COLO668 (cell line): ENCODE measurements around the gene KLF15.
"Not testable (repeated sequence)": the region's sequence is repeated elsewhere in the genome, so short reads cannot be mapped to it uniquely, and the experiment has no call there.

ENCODE experiments used
- DNase-seq: peaks from one replicate; lab custom pipeline; 2025; ENCODE audit not compliant: unreplicated experiment; lab: John Stamatoyannopoulos, UW

KLF15 gene

DNA sequence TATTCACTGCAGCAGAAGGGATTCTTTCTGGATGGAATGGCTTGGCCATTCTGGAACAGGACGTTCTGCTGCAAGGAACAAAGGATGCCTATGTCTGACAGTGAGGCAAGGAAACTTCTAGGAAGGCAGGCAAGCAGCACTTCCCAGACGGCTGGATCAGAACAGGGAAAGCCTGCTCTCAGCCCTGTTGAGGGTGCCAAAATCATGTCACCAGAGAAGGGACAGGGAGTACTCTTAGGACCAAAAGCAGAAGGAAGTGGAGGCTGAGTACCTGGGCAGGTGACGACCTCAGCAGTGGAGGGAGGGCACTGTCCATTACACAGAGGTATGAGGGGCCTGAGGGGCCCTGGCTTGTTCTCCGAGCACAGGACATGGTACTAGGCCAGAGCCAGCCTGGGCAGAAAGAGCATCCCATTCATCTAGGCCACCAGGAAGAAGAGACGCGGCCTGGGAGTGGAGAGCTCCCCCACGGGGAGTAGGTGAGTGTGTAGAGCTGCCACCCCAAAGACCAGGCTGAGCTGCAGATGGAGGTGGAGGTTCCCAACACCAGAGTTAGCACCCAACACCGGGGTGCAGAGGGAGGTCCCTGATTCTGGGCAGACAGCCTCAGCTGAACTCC, 9.6 kb downstream of the KLF15 start:
- no peak for DNase-seq

DNA sequence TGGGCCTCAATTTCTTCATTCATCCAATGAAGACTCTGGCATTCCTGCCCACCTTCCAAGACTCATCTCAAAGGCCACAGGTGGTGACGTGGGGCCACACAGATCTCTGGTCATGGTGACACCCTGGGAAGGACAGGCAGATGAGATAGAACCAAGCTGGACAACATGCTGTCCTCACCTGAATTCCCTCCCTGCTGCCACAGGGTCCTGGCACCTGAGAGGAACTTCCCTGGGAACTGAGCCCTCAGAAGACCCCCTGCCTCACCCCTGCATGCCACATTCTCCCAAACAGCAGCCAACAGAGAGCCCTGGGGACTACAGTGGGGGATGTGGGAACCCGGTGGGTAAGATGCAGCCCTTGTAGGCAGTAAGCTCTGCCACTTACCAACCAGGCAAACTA, 10.7 kb downstream of the KLF15 start:
- DNase-seq: no peak

DNA sequence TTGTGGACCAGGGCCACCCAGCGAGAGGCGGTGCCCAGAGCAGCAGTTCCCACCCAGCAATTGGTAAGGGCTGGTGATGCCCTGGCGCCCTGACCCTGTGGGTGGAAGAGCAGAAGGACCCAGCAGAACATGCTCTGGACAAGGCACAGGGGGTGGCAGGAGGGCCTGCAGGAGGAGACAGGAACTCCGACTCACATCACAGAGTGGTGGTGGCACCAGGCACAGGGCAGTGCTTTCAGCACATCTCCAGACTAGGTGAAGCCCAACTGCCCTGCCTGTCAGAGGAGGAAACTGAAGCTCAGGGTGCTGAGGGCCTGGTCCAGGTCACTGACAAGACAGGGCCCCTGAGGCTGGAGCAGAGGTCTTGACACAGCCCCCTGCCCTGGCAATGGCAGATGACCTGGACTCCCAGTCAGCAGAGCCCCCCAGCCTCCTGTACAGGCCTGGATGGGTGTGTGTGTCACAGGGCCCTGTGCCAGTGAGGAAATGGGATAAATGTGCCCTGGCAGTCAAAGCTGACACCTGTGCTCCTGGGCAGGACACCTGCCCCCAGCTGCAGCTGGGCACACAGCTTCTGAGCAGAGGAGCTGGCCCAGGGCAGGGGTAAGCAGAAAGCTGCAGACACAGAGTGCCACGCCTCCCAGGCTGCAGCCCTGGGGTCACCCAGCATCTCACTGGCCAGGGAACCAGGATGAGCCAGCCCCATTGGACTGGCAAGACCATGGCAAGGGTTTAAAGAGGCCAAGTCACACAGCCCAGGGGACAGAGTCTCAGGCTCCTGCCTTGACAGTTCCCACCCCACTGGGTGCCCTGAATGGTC, 11.4 kb downstream of the KLF15 start:
- DNase-seq: peak; percentile 8

DNA sequence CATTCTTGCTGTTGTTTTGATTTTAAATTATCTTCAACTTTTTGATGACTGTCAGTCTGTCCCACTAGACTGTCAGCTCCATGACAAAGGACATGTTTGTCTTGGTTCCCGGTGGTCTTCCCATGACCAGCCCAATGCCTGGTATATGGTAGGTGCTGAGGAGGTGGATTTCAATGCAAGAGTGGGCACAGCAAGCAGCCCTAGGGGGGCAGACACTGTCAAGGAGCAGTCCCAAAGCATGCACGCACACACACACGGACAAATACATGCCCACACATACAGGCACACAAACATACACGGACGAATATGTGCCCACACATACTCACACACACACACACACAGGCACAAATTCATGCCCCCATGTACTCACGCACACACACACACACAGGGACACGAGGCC, 12.0 kb downstream of the KLF15 start:
- DNase-seq: no peak

DNA sequence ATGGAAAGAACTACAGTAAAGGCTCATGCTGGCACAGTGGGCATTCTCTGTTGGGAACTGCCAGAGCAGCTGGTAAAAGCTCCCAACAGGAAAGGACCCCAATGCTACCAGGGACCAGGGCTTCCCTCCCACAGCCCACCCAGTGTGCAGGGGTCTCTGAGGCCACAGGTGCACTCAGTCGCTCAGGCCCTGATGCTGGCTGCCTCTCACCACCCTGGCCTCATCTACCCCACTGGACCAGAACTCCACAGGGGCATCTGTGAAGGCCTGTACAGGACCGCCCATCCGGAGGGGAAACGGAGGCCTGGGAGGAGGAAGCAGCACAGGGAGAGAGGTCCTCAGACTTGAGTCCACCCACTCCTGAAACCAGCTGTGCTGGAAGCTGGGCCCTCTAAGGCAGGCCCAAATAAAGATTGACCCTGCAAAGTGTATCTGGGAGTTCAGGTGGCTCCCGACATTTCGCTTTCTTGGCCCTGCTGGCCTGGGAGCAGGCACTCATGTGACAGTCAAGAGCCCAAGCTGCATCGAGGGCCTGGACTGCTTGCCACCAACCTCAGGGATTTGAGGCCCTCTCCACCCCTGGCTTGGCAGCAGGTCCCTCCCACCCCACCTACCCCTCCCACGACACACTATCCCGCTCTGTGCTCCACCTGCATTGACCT, 12.7 kb downstream of the KLF15 start:
- no peak for DNase-seq

DNA sequence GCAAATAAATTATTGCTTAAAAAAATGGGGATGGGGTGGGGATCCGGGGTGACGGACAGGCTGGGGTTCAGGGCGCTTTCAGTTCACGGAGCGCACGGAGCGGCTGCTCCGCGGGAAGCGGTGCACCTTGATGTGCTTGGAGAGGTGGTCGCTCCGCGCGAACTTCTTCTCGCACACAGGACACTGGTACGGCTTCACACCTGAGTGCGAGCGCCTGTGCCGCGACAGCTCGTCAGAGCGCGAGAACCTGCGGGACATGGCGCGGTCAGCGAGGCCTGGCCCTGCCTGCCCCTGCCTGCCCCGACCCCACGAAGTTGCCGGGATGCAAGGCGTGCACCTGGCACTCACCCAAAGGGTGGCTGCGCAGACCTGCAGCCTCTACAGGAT, 13.6 kb downstream of the KLF15 start:
- no peak for DNase-seq

DNA sequence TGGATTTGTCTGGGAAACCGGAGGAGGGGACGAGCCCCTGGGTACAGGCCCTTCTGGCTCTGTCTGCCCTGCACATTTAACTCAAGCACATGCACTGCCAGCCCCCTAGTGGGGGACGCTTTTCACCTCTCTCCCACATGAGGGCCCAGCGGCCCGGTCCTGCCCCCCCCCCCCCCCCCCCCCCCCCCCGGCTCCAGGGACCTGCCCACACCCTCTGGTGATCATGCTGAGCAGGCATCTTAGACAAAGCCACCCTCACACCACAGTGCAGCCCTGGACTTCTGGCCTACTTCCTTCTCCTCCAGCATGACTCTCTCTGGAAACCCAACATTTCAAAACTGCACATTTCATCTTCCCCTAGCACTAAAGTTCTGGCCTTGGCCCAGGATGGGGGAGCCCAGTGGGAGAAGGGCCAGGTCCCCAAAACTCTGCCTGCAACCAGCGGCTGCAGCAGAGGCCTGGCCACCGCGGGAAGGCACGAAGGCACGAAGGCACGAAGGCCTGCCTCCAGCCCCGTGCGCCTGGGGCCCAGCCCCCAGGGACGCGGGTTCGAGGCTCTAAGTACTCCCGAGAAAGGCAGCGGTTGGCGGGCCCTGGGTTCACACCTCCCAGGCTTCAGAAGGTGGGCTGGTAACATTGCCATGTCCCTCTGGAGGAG, 14.1 kb downstream of the KLF15 start:
- DNase-seq: no peak

DNA sequence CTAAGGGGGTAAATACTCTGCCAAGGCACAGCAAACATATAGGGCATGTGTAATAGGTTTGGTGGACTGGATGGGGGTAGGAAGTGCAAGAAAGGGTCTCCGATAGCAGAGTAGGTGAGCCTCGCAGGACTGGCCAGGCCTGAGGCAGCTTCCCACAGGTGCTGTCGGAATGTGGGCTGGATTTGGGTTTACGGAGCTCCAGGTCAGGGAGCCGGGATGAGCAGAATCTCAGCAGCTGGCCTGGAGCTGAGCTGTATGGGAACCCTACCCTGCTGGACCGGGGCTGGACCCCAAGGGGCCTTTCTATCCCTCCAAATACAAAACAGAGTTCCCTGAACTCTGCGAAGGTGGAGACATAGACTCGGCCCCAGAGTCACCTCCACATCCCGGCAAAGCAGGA, 15.0 kb downstream of the KLF15 start:
- no peak for DNase-seq

DNA sequence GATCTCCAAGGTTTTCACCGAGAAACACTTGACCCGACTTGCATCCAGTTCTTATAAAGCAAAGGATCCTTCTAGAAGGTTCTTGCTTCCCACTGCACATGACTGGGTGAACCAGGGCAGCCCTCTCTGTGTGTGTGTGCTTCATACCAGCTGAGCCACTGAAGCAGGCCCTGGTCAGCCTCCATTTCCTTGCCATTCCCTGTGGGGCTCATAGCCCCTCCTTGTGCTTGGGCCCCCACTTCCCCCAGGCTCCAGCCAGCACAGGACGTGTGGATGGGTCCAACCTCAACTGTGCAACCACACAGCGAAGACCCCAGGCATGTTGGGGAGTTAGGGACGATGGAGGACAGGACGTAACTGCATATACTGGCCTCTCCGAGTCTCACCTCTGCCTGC, 15.5 kb downstream of the KLF15 start:
- DNase-seq: no peak

DNA sequence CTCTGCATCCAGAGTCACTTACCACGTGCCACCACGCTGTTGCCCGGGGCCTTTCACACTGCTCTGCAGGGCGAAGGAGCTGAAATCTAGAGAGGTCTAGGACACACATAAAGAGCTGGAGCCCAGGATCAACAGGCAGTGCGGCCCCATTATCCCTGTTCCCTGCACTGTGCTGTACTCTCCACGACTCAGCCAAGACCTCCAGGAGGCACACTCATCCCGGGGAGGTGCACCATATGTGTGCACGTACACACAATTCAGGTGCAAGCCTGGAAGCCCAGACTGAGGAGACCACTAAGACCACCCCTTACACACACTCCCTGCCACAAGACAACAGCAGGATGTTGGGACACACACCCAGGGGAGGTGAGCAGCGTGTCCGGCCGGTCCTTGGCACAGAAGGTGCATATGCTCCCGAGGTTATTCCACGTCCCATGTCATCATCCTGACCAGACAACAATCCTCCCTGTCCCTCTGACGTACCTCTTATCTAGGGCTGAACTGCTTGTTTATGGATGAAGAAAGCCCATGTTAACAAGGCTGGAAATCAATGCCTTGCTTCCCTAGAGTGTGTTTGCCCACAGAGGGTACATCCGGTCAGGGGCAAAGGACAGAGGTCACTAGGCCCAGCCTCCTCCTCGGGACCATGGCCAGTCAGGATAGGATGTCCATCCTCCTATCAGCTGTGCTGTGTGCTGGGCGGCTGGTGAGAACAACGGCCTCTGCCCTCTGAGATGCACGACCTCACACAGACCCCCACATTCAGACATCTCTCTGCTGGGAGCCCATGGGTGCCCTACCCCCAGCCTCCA, 16.1 kb downstream of the KLF15 start:
- no peak for DNase-seq

DNA sequence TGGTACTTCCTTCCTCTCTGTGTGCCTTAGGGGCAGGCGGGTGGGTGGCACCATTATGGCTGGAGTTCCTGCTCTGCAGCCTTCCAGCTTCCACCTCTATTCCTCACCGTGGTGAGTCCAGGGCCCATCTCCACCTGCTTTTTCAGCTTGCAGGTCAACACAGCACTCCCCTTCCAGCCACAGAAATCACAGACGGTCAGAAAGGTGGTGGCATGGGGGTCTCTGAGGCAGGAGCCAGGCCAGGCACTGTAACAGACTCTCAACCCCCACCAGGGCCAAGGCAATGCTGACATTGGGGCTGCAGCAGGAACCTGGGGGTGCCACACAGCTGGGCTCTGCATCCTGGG, 16.6 kb downstream of the KLF15 start:
- DNase-seq: no peak

DNA sequence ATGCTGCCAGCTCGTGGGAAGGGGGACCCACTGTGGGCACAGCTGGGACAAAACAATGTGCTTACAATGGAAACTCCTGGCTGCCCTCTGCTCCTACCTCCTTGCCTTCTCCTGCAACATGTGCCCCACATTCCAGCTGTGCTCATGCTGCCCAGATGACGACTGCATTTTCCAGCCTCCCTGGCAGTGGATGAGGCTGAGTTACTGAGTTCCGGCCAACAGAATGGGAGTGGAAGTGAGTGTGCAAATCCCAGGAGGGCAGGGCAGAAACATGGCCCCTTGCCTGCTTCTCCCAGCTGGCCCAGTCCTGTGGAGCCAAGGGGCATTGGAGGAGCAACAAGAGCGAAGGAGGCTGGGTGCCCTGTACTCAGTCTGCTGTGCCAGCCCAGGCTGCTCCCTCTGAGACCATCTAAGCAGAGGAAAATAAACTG, 17.1 kb downstream of the KLF15 start:
- DNase-seq: no peak

DNA sequence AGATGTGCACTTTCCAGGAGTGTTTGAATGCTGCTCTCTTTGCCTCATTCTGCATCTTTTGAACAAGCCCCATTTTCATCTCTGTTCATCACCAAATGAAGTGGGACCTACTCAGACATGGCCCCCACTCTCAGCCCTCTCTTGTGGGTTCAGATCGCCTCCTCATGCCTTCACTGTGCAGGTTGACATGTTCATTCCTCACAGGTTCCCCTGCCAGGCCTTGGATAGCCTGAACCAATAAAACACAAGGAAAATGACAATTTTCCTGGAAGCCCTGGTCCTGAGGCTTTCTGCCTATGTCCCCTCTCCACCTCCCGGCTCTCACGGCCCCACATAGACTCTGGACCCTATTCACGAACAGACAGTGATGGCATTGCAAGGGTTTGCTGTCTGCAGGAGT, 17.7 kb downstream of the KLF15 start:
- DNase-seq: no peak

DNA sequence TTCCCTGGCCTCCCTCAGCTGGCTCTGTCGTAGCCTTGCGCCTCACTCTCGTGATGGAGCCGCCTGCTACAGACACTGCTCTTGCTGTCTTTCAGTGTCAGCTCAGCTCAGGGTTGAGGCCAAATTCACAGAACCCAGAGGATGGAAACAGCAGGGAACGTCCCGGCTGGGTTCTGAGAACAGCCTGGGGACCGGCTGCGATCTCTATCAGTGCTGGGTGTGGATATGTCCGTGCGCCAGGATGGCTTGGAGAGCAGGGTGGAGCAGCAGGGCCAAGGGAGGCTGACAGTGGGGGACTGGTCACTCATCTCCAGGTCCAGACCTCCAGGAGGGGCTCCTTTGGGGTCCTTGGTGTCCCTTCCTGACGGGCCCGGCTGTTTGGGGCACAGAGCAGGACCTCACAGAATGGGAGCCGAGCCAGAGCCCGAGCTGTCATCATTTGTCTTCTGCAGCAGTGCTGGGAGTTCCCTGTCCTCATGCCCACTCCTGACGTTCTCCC, 18.4 kb downstream of the KLF15 start:
- DNase-seq: no peak

DNA sequence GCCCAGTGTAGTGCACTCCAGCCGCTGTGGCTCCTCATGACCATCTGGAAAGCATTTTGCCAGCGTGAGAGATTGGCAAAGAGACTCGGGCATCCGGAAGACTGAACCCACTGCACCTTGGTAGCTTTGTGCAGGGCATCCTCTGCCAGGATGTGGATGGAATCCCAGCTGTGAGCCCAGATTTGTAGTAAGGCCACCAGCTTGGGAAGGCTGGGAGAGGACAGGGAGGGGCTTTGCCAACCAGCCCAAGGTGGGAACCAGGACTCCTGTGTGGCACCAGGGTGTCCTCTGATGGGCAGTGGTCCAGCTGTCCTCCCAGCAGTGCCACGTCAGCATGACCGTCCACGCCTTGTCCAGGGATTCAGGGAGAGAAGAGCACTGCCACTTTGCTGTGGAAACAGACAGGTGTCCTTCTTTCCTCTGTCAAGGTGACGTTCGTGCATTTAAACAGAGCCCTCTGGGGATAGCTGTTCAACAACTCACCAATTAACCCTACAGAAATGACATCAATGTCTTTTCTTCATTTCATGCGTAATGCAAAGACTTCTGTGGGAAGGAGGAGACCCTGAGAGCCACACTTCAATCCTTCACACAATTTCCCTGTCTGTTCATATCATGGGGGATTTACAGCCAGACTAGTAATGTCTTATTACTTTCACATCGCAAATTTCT, 19.1 kb downstream of the KLF15 start:
- no peak for DNase-seq

DNA sequence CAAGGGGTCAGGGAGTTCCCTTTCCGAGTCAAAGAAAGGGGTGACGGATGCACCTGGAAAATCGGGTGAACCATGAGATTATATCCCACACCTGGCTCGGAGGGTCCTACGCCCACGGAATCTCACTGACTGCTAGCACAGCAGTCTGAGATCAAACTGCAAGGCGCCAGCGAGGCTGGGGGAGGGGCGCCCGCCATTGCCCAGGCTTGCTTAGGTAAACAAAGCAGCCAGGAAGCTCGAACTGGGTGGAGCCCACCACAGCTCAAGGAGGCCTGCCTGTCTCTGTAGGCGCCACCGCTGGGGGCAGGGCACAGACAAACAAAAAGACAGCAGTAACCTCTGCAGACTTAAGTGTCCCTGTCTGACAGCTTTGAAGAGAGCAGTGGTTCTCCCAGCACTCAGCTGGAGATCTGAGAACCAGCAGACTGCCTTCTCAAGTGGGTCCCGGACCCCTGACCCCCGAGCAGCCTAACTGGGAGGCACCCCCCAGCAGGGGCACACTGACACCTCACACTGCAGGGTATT, 25.3 kb downstream of the KLF15 start:
- not testable (repeated sequence) for DNase-seq

DNA sequence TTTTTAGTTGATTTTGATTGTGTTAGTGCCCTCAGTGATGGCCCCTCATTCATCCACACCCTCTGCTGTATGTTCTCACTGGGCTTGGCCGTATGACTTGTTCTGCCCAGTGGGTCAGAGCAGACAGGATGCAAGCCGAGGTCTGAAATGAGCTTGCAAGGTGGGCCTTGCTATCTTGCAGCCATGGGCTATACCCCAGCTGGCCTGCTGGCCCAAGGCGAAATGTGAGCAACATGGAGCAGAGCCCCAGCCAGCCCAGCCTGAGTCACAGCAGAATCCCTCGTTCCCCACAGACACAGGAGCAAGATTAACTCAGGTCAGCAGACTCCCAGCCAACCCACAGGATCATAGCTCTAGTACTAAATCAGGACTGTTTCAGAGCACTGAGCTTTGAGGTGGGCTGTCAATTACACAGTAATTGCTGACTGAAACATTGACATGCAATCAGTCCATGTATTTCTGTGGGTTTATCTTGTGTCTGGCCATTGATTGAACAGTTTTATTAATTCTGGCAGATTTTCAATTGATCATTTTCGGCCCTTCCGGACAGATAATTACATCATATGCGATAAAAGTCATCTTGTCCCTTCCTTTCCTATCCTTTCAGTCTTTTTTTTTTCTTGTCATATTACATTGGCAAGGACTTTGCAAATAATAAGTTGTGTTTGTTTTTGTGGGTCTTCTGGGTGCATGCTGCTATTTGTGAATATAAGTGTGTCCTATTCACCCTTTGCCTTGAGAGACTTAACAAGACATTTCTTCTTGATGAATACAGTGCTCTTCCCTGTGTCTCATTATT, 27.1 kb downstream of the KLF15 start:
- no peak for DNase-seq

DNA sequence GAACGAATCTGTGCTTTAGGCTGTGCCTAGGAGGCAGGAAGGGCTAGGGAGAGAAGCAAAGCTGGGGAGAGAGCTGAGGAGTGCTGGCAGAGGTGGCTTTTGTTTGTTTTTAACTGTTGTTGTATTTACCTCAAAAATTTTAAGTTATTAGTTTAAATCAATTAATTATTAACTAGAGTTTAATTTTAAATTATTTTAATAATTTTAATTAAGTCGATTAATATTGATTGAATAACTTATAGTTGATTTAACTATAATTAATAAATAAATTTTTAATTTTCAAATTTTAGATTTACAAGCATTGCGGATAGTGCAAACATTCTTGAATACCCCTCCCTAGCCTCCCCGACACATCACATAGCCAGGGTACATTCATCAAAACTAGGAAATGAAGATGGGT, 30.6 kb downstream of the KLF15 start:
- DNase-seq: no peak
